ENCODE results near the gene TMEM98.

DNA sequence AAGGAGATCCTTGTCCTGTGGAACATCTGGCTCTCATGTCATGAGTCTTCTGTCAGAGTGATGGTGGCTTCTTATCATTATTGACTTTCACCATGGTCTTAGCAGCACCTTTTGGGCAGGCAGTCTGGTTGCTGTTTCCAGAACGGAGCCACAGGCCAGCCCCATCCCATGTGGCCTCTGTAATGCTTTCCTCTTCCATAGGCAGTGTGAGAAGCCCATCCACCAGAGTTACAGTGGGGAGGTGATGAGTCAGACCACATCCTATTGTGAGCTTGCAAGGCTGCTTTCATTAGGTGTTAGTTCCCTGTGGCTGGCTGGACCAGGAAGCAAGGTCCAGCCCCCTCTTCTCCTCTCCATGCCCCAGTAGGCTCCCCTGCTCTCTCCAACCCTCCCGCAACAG is 32.9 kb downstream of the TMEM98 start:
- TF ChIP-seq, protein P1, sequence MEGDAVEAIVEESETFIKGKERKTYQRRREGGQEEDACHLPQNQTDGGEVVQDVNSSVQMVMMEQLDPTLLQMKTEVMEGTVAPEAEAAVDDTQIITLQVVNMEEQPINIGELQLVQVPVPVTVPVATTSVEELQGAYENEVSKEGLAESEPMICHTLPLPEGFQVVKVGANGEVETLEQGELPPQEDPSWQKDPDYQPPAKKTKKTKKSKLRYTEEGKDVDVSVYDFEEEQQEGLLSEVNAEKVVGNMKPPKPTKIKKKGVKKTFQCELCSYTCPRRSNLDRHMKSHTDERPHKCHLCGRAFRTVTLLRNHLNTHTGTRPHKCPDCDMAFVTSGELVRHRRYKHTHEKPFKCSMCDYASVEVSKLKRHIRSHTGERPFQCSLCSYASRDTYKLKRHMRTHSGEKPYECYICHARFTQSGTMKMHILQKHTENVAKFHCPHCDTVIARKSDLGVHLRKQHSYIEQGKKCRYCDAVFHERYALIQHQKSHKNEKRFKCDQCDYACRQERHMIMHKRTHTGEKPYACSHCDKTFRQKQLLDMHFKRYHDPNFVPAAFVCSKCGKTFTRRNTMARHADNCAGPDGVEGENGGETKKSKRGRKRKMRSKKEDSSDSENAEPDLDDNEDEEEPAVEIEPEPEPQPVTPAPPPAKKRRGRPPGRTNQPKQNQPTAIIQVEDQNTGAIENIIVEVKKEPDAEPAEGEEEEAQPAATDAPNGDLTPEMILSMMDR (conservative IDR thresholded peaks at IDR 0.05; ENCODE audit: low read length) = no peak
- no peak for TF ChIP-seq EZH2phosphoT487 (IDR thresholded peaks at IDR 0.05; ENCODE audit: borderline replicate concordance, low read depth, low read length)

All from OCI-LY7 (cell line).